K562 (cell line): ENCODE data around the gene BZW1. TPM values are rescaled to one million over a fixed set of nuclear protein-coding genes. Genes with fewer than 3 reads are reported as not detected.

Source experiments
- CBFA2T3 ChIP-seq: fragments of 450-650 bp; IDR thresholded peaks from 2 replicates; pipeline ENCODE4 v1.6.1; 2017
- CCNT2 ChIP-seq: IDR thresholded peaks from 2 replicates; pipeline ENCODE4 v1.6.1; 2011; ENCODE audit warnings: borderline replicate concordance, low read depth, mild to moderate bottlenecking, moderate library complexity, mixed read lengths, low read length; ENCODE audit not compliant: insufficient read length; ENCODE audit errors: extremely low read depth
- CXXC5 ChIP-seq: fragments of 250-450 bp; sonication (Bioruptor Pico); IDR thresholded peaks from 2 replicates; pipeline ENCODE4 v1.8.0; 2022; ENCODE audit warnings: inconsistent platforms, mild to moderate bottlenecking, moderate library complexity
- GATAD2A ChIP-seq: fragments of 450-650 bp; IDR thresholded peaks from 2 replicates; pipeline ENCODE4 v1.6.1; 2017
- KAT7 ChIP-seq: sonication (generic); formaldehyde crosslinking; IDR thresholded peaks from 2 replicates; pipeline ENCODE4 v1.8.0; 2022; ENCODE audit warnings: missing genetic modification reagents, mild to moderate bottlenecking, borderline replicate concordance
- KAT8 ChIP-seq: fragments of 450-650 bp; IDR thresholded peaks from 2 replicates; pipeline ENCODE4 v1.6.1; 2016; ENCODE audit warnings: low read depth, mild to moderate bottlenecking
- MCM5 ChIP-seq: fragments of 450-650 bp; IDR thresholded peaks from 2 replicates; pipeline ENCODE4 v1.6.1; 2016; ENCODE audit warnings: low read depth
- MTA1 ChIP-seq: fragments of 450-650 bp; IDR thresholded peaks from 2 replicates; pipeline ENCODE4 v1.6.1; 2017; ENCODE audit warnings: borderline replicate concordance
- MTA2 ChIP-seq: fragments of 450-650 bp; IDR thresholded peaks from 2 replicates; pipeline ENCODE4 v1.6.1; 2016; ENCODE audit warnings: low read depth
- NRF1 ChIP-seq, 2 experiments: fragments of 450-650 bp; IDR thresholded peaks in 1 of 2; conservative IDR thresholded peaks in 1 of 2; 2 replicates each; pipeline ENCODE4 v1.6.1; 2014; ENCODE audit warnings: mild to moderate bottlenecking in 2 of 2
- POLR2H ChIP-seq: IDR thresholded peaks from 2 replicates; pipeline ENCODE4 v1.6.1; 2016; ENCODE audit warnings: missing genetic modification characterization, low read depth, mild to moderate bottlenecking, control low read depth, missing compliant biosample characterization, moderate library complexity
- RBM14 ChIP-seq: fragments of 200-400 bp; formaldehyde crosslinking; IDR thresholded peaks from 2 replicates; pipeline ENCODE4 v1.6.1; 2018; ENCODE audit warnings: low read depth, mild to moderate bottlenecking, low read length, moderate library complexity, borderline replicate concordance; ENCODE audit not compliant: insufficient read depth
- RFX7 ChIP-seq: fragments of 250-450 bp; sonication (Bioruptor Pico); IDR thresholded peaks from 2 replicates; pipeline ENCODE4 v1.5.1; 2021; ENCODE audit warnings: mild to moderate bottlenecking
- SRSF9 ChIP-seq: fragments of 200-400 bp; formaldehyde crosslinking; IDR thresholded peaks from 2 replicates; pipeline ENCODE4 v1.6.1; 2017; ENCODE audit warnings: low read depth, low read length, borderline replicate concordance
- XRCC4 ChIP-seq: IDR thresholded peaks from one replicate; pipeline ENCODE4 v1.6.1; 2011; ENCODE audit not compliant: insufficient read depth, insufficient read length; ENCODE audit errors: extremely low read depth
- YY1 ChIP-seq, 3 experiments: IDR thresholded peaks; 2 replicates each; pipeline ENCODE4 v1.6.1; 2011; ENCODE audit warnings: low read length in 2 of 3, mild to moderate bottlenecking in 2 of 3, moderate library complexity in 2 of 3, borderline replicate concordance in 1 of 3, control low read depth in 1 of 3, low read depth in 1 of 3; ENCODE audit not compliant: insufficient read depth in 3 of 3, insufficient replicate concordance in 2 of 3, control insufficient read depth in 1 of 3, insufficient read length in 1 of 3; ENCODE audit errors: extremely low read depth in 1 of 3
- ZBTB7A ChIP-seq: IDR thresholded peaks from 2 replicates; pipeline ENCODE4 v1.6.1; 2011; ENCODE audit warnings: low read depth, mild to moderate bottlenecking, low read length, moderate library complexity, borderline replicate concordance; ENCODE audit not compliant: control insufficient read depth
- polyA plus RNA-seq, 8 experiments: library from polyadenylated mRNA; depleted of rRNA in 4 of 8; stranded (reverse) in 5 of 8; unstranded in 3 of 8; fragments of >200 nt; fragmentation: Nextera tagmentation in 2 of 8; fragmentation: Illumina TruSeq in 1 of 8; extraction: Ambion mirVana in 2 of 8; extraction: Trizol in 1 of 8; gene quantifications; 2 replicates each; pipeline versions ENCODE4 v1.2.1 to v1.2.3, GENCODE V29; 2011 to 2014; ENCODE audit warnings: inconsistent platforms in 1 of 8, missing spikeins in 1 of 8
- total RNA-seq, 7 experiments: library from RNA; depleted of rRNA in 6 of 7; stranded (reverse); fragments of >200 nt in 6 of 7; fragmentation: Illumina TruSeq in 2 of 7; extraction: Trizol in 2 of 7; gene quantifications; 2 replicates each; pipeline versions ENCODE4 v1.2.1 to v1.2.3, GENCODE V29; 2011 to 2021; ENCODE audit warnings: low replicate concordance in 1 of 7
- TF ChIP-seq, protein P1 (sequence below), 3 experiments: IDR thresholded peaks in 2 of 3; conservative IDR thresholded peaks in 1 of 3; 2 replicates each; pipeline ENCODE4 v1.5.1; 2011 to 2012; ENCODE audit warnings: low read length in 3 of 3, mild to moderate bottlenecking in 3 of 3, control low read depth in 2 of 3, improper control_type of control experiment in 1 of 3, inconsistent platforms in 1 of 3, low read depth in 1 of 3, mixed read lengths in 1 of 3, moderate library complexity in 1 of 3; ENCODE audit not compliant: insufficient read depth in 2 of 3
- TF ChIP-seq, protein P2 (sequence below): fragments of 450-650 bp; IDR thresholded peaks from 2 replicates; pipeline ENCODE4 v1.7.1; 2018; ENCODE audit warnings: mild to moderate bottlenecking, low read depth; ENCODE audit not compliant: partially characterized antibody
- TF ChIP-seq, protein P3 (sequence below), 2 experiments: fragments of 450-650 bp in 1 of 2; sonication (generic) in 1 of 2; formaldehyde crosslinking in 1 of 2; IDR thresholded peaks in 1 of 2; conservative IDR thresholded peaks in 1 of 2; 2 replicates each; pipeline versions ENCODE4 v1.6.1 to v1.8.1; 2016 to 2023; ENCODE audit warnings: mild to moderate bottlenecking in 2 of 2, moderate library complexity in 2 of 2, inconsistent platforms in 1 of 2, missing genetic modification reagents in 1 of 2

BZW1 gene
- total and polyA plus RNA-seq, 9 of the 15 experiments (the other 6 are each of a cell fraction or from before 2014, with no cell fraction given), result 110 to 244 (median 198) TPM

DNA sequence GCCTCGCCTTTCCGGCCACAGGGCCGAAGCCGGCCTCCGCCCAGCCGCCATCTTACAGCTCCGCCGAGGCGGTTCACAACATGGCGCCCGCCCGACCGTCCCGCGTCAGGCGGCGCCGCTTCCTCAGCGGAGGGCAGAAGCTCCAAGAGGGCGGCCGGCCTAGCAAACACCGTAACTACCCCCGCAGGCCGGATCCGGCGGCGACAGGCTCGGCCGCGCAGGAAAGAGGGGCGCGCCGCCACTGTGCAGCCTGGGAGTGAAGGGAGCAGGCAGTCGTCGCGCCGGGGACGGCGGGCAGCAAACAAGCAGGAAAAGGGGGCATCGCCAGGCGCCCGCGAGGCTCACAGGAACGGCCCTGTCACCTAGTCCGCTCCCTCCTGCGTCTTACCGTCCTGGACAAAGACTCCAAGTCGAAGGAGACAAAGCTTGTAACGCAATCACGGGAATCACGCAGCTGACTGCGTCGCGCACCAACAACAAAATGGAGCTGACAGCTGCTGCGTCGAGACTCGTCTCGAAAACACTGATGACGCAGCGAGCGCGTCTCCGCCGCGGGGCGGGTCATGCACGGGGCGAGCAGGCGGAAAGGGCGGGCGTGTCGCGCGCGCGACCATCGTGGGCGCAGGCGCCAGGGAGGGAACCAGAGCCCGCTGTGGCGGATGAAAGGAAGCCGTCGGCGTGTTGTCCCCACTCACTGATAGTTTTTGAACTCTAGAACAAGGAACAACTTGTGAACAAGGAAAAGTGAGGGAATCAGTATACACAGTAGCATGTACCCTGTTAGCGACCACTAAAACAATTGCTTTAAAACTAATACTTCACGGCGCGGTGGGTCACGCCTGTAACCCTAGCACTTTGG, 52.7 kb downstream of the BZW1 start, which contains the start of gene CLK1 (continued):
- TF ChIP-seq, protein P1, sequence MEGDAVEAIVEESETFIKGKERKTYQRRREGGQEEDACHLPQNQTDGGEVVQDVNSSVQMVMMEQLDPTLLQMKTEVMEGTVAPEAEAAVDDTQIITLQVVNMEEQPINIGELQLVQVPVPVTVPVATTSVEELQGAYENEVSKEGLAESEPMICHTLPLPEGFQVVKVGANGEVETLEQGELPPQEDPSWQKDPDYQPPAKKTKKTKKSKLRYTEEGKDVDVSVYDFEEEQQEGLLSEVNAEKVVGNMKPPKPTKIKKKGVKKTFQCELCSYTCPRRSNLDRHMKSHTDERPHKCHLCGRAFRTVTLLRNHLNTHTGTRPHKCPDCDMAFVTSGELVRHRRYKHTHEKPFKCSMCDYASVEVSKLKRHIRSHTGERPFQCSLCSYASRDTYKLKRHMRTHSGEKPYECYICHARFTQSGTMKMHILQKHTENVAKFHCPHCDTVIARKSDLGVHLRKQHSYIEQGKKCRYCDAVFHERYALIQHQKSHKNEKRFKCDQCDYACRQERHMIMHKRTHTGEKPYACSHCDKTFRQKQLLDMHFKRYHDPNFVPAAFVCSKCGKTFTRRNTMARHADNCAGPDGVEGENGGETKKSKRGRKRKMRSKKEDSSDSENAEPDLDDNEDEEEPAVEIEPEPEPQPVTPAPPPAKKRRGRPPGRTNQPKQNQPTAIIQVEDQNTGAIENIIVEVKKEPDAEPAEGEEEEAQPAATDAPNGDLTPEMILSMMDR (IDR thresholded peaks at IDR 0.05 in 2 of 3, conservative IDR thresholded peaks at IDR 0.05 in 1 of 3; ENCODE audit: insufficient read depth in 2 of 3, low read depth in 1 of 3, low read length in 3 of 3), result no peak
- TF ChIP-seq XRCC4 (no peak), KAT8 (peak; percentile 98), MTA2 (no peak), NRF1 (conservative IDR thresholded peaks at IDR 0.05 in 1 of 2, IDR thresholded peaks at IDR 0.05 in 1 of 2) (peak; percentile 89 to 91), RBM14 (0 out of 2 replicates have a peak, but pooled peaks have one; percentile 94), CBFA2T3 (no peak), YY1 (IDR thresholded peaks at IDR 0.05; ENCODE audit: borderline replicate concordance in 1 of 3, control insufficient read depth in 1 of 3, extremely low read depth in 1 of 3, insufficient read depth in 3 of 3, insufficient read length in 1 of 3, insufficient replicate concordance in 2 of 3, low read depth in 1 of 3, low read length in 2 of 3) (peak; percentile 96 to 99 (median 99)), MTA1 (0 out of 2 replicates have a peak, but pooled peaks have one; percentile 50), MCM5 (no peak), SRSF9 (no peak), CXXC5 (CRISPR knock-in tag) (peak; percentile 93), KAT7 (CRISPR knock-in tag) (peak; percentile 99), GATAD2A (peak; percentile 79; the same call in 1 of the 2 replicates), CCNT2 (peak; percentile 90), POLR2H (tag) (peak; percentile 95), ZBTB7A (no peak; the same call in 1 of the 2 replicates), RFX7 (CRISPR knock-in tag) (no peak)
- TF ChIP-seq, protein P2, sequence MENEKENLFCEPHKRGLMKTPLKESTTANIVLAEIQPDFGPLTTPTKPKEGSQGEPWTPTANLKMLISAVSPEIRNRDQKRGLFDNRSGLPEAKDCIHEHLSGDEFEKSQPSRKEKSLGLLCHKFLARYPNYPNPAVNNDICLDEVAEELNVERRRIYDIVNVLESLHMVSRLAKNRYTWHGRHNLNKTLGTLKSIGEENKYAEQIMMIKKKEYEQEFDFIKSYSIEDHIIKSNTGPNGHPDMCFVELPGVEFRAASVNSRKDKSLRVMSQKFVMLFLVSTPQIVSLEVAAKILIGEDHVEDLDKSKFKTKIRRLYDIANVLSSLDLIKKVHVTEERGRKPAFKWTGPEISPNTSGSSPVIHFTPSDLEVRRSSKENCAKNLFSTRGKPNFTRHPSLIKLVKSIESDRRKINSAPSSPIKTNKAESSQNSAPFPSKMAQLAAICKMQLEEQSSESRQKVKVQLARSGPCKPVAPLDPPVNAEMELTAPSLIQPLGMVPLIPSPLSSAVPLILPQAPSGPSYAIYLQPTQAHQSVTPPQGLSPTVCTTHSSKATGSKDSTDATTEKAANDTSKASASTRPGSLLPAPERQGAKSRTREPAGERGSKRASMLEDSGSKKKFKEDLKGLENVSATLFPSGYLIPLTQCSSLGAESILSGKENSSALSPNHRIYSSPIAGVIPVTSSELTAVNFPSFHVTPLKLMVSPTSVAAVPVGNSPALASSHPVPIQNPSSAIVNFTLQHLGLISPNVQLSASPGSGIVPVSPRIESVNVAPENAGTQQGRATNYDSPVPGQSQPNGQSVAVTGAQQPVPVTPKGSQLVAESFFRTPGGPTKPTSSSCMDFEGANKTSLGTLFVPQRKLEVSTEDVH, result peak; percentile 23
- TF ChIP-seq, protein P3, sequence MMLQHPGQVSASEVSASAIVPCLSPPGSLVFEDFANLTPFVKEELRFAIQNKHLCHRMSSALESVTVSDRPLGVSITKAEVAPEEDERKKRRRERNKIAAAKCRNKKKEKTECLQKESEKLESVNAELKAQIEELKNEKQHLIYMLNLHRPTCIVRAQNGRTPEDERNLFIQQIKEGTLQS (IDR thresholded peaks at IDR 0.05), result peak; percentile 60; the same call in 1 of the 2 replicates
- TF ChIP-seq, protein P3 (CRISPR knock-in tag; conservative IDR thresholded peaks at IDR 0.05), result peak; percentile 48; the same call in 1 of the 2 replicates
